CD4-positive, alpha-beta T cell treated with Interleukin-10 for 1 hour (primary cell): ENCODE data around the gene SPINDOC.
"Not testable (repeated sequence)": the region's sequence is repeated elsewhere in the genome, so short reads cannot be mapped to it uniquely, and the experiment has no call there.

Source experiments
- DNase-seq: peaks from one replicate; pipeline ENCODE4 v3.0.0-alpha.2; 2020

SPINDOC gene

GRCh38 chr11:63858628-63859550 lies 45.6 kb downstream of the SPINDOC start:
- no peak for DNase-seq

GRCh38 chr11:63862923-63863322 lies 49.7 kb downstream of the SPINDOC start:
- no peak for DNase-seq

DNA sequence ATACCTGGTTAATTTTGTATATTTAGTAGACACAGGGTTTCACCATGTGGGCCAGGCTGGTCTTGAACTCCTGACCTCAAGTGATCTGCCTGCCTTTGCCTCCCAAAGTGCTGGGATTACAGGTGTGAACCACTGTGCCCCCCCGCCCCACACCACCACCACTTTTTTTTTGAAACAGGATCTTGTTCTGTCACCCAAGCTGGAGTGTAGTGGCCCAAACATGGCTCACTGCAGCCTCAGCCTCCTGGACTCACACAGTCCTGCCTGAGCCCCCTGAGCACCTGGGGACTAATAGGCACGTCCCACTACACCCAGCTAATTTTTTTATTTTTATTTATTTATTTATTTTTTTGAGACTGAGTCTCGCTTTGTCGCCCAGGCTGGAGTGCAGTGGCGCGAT lies 50.4 kb downstream of the SPINDOC start:
- not testable (repeated sequence) for DNase-seq

- DNase-seq, result peak; percentile 79
These were observed 53.0 kb downstream of the SPINDOC start for GRCh38 chr11:63866211-63866610.

DNA sequence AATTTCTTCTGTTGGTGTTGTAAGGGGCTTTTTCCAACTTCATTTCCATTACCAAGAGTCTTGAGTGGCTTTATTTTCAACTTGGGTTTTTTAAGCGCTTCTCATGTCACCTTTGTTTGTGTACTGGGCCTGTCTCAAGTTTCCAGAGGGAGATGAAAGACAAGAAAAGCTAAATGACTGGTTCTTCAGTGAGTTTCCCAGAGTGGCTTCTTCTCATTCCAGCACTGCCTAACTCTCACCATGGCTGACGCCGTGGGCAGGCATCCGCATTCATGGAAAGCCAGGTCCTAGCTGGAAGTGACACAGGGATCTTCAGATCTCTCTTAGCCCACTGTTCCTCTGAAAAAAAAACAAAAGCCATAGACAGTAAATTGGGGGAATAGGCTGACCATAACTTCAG lies 54.3 kb downstream of the SPINDOC start:
- DNase-seq, result no peak

DNA sequence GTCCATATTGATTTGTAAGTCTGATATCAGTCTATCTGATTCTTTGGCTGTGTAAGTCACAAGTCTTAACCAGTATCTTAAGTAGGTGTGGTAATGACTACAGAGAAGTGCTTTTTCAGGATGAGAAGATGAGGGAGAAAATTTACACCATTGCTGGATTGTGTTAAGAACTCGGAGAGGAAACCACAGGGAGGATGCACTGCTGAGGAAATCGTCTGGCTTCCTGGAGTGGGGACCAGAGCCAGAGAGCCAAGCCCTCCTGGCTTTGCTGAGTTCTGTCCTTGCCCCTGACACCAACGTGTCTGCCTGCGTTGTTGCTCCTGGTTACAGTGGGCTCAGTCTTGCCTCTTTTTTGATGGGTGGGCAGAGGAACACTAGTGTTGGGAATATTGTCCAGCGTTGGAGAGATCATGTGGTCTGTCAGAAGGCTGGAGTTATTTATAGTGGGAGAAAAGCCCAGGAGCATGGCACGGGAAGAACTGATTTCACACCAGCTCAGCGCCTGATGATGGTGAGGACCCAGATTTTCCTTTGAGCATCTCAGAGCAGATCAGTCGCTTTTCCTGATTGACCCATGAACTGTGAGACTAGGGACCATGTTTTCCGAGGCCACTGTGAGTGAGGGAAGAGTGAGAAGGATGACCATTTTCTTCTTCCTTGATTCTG lies 55.3 kb downstream of the SPINDOC start:
- no peak for DNase-seq

GRCh38 chr11:63869171-63869591 lies 55.9 kb downstream of the SPINDOC start:
- DNase-seq, result no peak

DNA sequence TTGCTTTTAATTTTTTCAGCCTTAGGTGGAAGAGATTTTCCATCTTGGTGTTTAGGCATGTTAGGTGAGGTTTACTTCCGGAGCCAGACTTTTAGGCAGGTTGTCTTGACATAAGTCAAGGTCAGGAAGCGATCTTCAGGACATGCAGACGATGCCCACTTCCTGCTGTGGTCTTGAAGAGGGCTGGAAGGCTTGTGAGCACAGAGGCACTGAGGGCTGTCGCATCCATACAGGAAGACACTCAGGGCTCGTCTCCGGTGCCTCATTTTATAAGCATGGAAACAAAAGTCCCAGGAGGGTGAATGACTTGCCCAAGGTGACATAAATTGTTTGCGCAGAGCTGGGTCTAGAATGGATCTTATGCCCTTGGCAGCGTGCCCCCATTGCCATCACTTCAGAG lies 56.4 kb downstream of the SPINDOC start:
- peak; percentile 58 for DNase-seq

- no peak for DNase-seq
These were observed 57.3 kb downstream of the SPINDOC start for GRCh38 chr11:63870351-63871140.

DNA sequence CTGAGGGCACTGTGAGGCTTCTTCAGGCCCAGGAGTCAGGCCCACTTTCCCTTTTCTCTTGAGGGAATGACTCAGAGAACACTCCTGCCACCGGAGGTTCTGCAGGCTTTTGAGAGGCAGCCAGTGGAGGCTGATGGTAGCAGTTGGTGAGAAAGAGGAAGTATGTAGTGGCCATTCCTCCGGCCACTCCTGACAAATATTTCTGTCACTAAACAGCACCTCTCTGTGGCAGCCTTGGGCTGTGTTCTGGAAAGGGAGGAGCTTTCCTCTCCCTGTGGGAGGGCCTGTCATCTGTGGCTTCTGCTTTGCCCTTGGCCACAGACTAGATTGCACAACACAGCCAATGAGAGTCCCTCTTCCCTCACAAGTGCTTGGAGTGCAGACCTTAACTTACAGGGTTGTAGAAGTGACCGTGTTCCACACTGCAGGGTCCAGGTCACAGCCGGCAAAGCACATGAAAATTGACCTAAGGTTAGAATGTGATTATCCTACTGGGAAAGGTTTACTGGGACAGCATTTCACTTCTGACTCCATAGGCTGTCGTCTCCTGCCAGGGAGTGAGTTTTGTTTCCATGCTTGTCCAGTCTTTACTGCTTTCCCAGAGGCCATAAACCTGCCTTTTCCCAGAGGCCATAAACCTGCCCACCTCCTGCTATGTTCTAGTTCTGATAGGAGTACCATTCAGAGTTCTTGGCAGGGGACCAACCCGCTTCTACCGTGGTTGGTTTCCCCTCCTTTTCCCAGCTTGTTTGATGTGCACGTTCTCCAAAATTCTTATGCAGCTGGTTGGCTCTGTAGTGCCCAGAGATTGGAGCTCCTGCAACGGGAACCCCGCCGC lies 58.9 kb downstream of the SPINDOC start:
- DNase-seq, result peak; percentile 61

GRCh38 chr11:63872800-63873197 lies 59.5 kb downstream of the SPINDOC start:
- no peak for DNase-seq

GRCh38 chr11:63873311-63873710 lies 60.1 kb downstream of the SPINDOC start:
- no peak for DNase-seq

GRCh38 chr11:63874511-63874910 lies 61.3 kb downstream of the SPINDOC start:
- no peak for DNase-seq

DNA sequence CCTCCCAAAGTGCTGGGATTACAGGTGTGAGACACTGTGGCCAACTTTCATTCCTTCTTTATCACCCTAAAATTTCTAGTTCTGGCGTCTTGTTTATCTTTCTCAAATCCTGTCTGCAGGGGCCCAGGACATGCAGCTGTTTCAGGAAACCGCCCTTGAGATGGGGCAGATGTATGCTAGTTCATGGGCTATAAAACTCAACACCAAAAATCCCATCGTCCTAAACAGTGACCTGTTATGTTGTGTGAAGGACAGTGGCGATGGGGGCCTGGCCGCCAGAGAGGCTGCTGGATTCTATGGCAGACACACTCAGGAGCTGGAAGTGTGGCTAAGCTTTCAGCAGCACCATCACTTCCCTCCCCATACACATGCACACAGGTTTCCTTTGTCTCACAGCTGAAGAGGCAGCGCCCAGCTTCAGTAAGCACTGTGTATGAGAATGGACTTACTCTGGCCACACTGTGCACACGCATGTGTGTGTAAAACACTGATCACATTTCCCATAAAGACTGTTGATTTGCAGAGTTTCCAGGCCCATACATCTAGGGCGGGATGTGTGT lies 62.3 kb downstream of the SPINDOC start:
- no peak for DNase-seq

DNA sequence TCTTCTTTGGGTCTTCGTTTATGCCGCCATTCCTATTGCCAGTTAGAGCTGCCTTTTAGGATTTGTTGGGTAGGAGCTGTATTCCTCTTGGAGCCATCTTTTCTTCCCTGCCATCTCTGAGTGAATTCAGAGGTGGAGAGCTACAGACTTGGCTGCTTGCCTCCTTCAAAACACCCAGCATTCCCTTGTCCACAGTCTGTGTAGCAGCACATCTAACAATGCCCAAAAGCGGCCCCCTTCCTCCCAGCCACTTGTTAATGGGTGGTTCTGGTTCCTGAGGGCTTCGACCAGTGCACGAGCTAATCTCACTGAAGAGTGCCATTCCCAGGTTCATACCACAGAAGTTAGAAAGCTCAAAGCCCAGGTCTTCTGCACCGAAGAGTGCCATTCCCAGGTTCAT lies 63.4 kb downstream of the SPINDOC start:
- DNase-seq, result no peak
